Breast epithelium (tissue), 4 donors: Measurements from ENCODE around the gene EEPD1. TPM values are rescaled to one million over a fixed set of nuclear protein-coding genes. Genes with fewer than 3 reads are reported as not detected.

ENCODE experiments used
- DNase-seq, 2 donors: peaks; one replicate each; pipeline ENCODE4 v3.0.0-alpha.2; 2019; ENCODE audit warnings: low spot score in 2 of 2
- H3K27ac ChIP-seq, 2 donors: fragments of 200-600 bp; sonication (generic) in 1 of 2; one replicate each; pipeline ENCODE4 v1.5.1; 2016 to 2019; ENCODE audit warnings: mild to moderate bottlenecking in 1 of 2
- H3K27me3 ChIP-seq, 2 donors: fragments of 200-600 bp; sonication (generic) in 1 of 2; one replicate each; pipeline versions ENCODE4 v1.5.1 to v1.6.0; 2017 to 2019; ENCODE audit warnings: control low read depth in 1 of 2, mild to moderate bottlenecking in 1 of 2
- H3K36me3 ChIP-seq: fragments of 200-600 bp; one replicate; pipeline ENCODE4 v1.5.1; 2019
- H3K4me1 ChIP-seq, 2 donors: fragments of 200-600 bp; sonication (generic); one replicate each; pipeline ENCODE4 v1.5.1; 2016 to 2019; ENCODE audit warnings: control low read depth in 1 of 2
- H3K4me3 ChIP-seq, 3 donors: fragments of 200-600 bp; sonication (generic); 1 replicate in 2 of 3; 2 replicates in 1 of 3; pipeline ENCODE4 v1.5.1; 2016 to 2019; ENCODE audit warnings: mild to moderate bottlenecking in 3 of 3, moderate library complexity in 2 of 3
- H3K9me3 ChIP-seq, 2 donors: fragments of 200-600 bp; sonication (generic) in 1 of 2; one replicate each; pipeline ENCODE4 v1.5.1; 2016 to 2019; ENCODE audit warnings: control low read depth in 1 of 2
- POLR2A ChIP-seq: fragments of 450-650 bp; IDR thresholded peaks from one replicate; pipeline ENCODE4 v1.6.1; 2016; ENCODE audit warnings: antibody characterized with exemption, mild to moderate bottlenecking, moderate library complexity
- POLR2AphosphoS5 ChIP-seq, 3 donors: sonication (generic); formaldehyde crosslinking; IDR thresholded peaks; one replicate each; pipeline ENCODE4 v1.6.1; 2017; ENCODE audit warnings: antibody characterized with exemption in 3 of 3
- intact Hi-C: fragments of 100-400 bp; cut with DNase I; formaldehyde crosslinking; loops from one replicate; pipeline ENCODE4 v1.15.1; 2023; ENCODE audit warnings: low total_unique reads
- total RNA-seq, 3 donors: library from RNA; depleted of rRNA; stranded (reverse); fragments of >200 nt; gene quantifications; one replicate each; pipeline ENCODE4 v1.1.0, GENCODE V29; 2016
- TF ChIP-seq, protein P1 (sequence below), 3 donors: fragments of 450-650 bp; IDR thresholded peaks; one replicate each; pipeline ENCODE4 v1.5.1; 2016 to 2017; ENCODE audit warnings: antibody characterized with exemption in 3 of 3, mild to moderate bottlenecking in 3 of 3, moderate library complexity in 3 of 3

EEPD1 gene
- total RNA-seq, 3 donors from 2014 or later = 6.4 to 32.5 (median 10.5) TPM

DNA sequence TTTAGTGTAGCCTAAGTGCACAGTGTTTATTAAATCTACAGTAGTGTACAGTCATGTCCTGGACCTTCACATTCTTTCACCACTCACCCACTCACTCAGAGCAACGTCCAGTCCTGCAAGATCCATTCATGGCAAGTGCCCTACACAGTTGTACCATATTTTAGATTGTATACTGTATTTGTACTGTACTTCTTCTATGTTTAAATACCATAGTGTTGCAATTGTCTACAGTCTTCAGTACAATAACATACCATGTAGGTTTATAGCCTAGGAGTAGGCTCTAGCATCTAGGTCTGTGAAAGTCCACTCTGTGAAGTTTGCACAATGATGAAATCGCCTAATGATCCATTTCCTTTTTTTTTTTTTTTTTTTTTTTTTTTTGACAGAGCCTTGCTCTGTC, 12.0 kb downstream of the EEPD1 start:
- no peak for DNase-seq
- Histone ChIP-seq H3K27ac (no peak overlapping the region), H3K27me3 (no peaks in the 10 kb centered on the region), H3K4me3 (no peak overlapping the region), H3K4me1 (no peaks in the 10 kb centered on the region), H3K9me3 (no peaks in the 10 kb centered on the region), H3K36me3 (no peaks in the 10 kb centered on the region)
- TF ChIP-seq, protein P1, sequence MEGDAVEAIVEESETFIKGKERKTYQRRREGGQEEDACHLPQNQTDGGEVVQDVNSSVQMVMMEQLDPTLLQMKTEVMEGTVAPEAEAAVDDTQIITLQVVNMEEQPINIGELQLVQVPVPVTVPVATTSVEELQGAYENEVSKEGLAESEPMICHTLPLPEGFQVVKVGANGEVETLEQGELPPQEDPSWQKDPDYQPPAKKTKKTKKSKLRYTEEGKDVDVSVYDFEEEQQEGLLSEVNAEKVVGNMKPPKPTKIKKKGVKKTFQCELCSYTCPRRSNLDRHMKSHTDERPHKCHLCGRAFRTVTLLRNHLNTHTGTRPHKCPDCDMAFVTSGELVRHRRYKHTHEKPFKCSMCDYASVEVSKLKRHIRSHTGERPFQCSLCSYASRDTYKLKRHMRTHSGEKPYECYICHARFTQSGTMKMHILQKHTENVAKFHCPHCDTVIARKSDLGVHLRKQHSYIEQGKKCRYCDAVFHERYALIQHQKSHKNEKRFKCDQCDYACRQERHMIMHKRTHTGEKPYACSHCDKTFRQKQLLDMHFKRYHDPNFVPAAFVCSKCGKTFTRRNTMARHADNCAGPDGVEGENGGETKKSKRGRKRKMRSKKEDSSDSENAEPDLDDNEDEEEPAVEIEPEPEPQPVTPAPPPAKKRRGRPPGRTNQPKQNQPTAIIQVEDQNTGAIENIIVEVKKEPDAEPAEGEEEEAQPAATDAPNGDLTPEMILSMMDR (IDR thresholded peaks at IDR 0.05) = no peak
- no peak for TF ChIP-seq POLR2A
- TF ChIP-seq POLR2AphosphoS5 (IDR thresholded peaks at IDR 0.05) = no peak
- intact Hi-C loops = loop anchor here (10.0 kb wide), 1 partner anchor 1790 kb away; no protein-coding TSS in a partner anchor

DNA sequence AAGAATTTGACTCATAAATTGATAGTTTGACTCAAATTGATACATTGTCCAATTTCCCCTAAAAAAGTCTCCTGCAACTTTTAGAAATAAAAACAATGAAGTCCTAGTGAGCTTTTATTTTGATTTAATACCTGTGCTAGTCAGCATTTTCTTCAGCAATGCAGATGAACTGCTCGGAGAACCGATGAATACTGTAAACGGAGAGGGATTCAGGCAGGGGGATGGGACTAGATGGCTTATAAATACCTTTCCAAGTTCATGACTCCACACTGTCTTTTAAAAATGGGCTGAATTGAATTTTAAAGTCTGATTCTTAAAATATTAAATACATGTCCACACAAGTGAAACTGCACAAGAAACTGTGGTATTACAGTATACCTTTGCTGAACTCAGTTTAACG, 12.7 kb downstream of the EEPD1 start:
- Histone ChIP-seq H3K4me3 (no peak overlapping the region), H3K27ac (no peak overlapping the region), H3K27me3 (no peaks in the 10 kb centered on the region), H3K36me3 (no peaks in the 10 kb centered on the region), H3K4me1 (no peaks in the 10 kb centered on the region), H3K9me3 (no peaks in the 10 kb centered on the region)
- no peak for DNase-seq
- TF ChIP-seq POLR2AphosphoS5 (IDR thresholded peaks at IDR 0.05) (no peak), POLR2A (no peak)
- TF ChIP-seq, protein P1 (IDR thresholded peaks at IDR 0.05) = no peak
- intact Hi-C loops = loop anchor here (10.0 kb wide), 1 partner anchor 1791 kb away; no protein-coding TSS in a partner anchor

DNA sequence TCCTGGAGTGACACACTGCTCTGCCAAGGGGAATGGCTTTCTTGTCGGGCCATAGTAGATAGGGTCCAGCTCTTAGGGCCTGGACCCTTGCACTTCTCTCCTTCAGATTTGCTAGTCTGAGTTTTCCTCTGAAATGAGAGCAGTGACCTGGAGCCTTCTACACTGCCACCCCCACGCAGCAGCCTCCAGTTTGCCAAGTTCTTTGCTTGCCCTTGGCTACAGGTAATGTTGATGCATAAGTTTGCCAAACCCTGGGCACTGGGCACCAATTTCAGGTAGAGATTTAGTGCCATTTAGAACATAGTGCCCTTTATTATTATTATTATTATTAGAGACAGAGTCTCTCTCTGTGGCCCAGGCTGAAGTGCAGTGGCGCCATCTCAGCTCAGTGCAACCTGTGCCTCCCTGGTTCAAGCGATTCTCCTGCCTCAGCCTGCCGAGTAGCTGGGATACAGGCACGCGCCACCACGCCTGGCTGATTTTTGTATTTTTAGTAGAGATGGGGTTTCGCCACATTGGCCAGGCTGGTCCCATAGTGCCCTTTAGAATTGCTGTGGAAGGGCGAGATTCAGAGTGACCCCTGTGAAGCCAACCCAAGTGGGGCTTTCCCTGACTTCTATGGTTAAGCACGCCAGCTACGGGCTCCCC, 14.5 kb downstream of the EEPD1 start:
- Histone ChIP-seq H3K27me3 (no peaks in the 10 kb centered on the region), H3K9me3 (no peaks in the 10 kb centered on the region), H3K4me3 (no peak overlapping the region), H3K27ac (no peak overlapping the region), H3K36me3 (no peaks in the 10 kb centered on the region), H3K4me1 (no peaks in the 10 kb centered on the region)
- intact Hi-C loops = loop anchor here (10.0 kb wide), 1 partner anchor 1793 kb away; no protein-coding TSS in a partner anchor
- TF ChIP-seq POLR2AphosphoS5 (IDR thresholded peaks at IDR 0.05) (no peak), POLR2A (no peak)
- TF ChIP-seq, protein P1 (IDR thresholded peaks at IDR 0.05) = no peak
- DNase-seq = no peak

DNA sequence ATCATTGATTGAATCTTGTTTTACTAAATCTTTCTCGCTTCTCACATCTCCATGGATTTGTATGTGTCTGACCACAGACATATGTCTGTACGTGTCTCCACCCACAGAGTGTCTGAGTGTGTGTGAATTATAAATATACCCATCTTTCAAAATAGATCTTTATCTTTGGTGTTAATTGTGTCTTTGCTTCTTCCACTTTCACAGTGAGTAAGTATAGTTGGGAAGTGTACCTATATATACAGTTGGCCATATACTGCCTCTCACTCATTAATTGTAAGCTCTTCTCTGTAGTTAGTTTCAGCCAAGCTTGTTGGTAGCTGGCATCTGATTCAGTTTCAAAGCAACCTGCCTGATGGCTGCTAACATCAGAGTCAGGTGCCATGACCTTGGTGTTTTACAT, 18.4 kb downstream of the EEPD1 start:
- Histone ChIP-seq H3K9me3 (no peaks in the 10 kb centered on the region), H3K27me3 (no peaks in the 10 kb centered on the region), H3K36me3 (no peaks in the 10 kb centered on the region), H3K4me3 (no peak overlapping the region), H3K4me1 (no peaks in the 10 kb centered on the region), H3K27ac (no peak overlapping the region)
- no peak for TF ChIP-seq POLR2AphosphoS5 (IDR thresholded peaks at IDR 0.05)
- TF ChIP-seq POLR2A = no peak
- TF ChIP-seq, protein P1 (IDR thresholded peaks at IDR 0.05) = no peak
- intact Hi-C loops = no loop called here
- DNase-seq = no peak

DNA sequence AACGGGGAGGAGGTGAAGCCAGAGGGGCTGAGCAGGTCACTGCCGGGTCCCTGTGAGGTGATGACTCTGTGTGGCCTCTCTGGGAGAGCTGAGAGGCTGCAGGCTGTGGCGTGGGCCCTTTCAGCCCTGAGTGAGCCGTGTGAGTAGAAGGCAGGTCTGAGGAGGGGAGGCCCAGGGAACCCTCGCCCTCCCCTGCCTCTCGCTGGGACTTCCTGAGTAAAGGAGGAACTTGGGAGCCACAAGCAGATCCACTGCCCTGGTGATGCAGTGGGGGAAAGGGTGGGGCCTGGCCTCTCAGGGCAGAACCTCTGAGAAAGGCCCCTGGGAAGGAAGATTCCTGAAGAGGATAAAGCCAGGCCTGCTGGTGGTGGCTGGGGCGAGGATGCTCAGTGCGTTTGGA, 22.8 kb downstream of the EEPD1 start:
- intact Hi-C loops = no loop called here
- Histone ChIP-seq H3K4me1 (no peaks in the 10 kb centered on the region), H3K27ac (peak overlapping the region; percentile 13 to 59), H3K36me3 (no peaks in the 10 kb centered on the region), H3K27me3 (no peaks in the 10 kb centered on the region), H3K4me3 (no peak overlapping the region), H3K9me3 (no peaks in the 10 kb centered on the region)
- TF ChIP-seq, protein P1 (IDR thresholded peaks at IDR 0.05) = no peak
- TF ChIP-seq POLR2AphosphoS5 (IDR thresholded peaks at IDR 0.05) (no peak), POLR2A (no peak)
- DNase-seq = no peak
